Endometrial microvascular endothelial cells (primary cell): ENCODE data around the gene FBXL7. TPM values are rescaled to one million over a fixed set of nuclear protein-coding genes. Genes with fewer than 3 reads are reported as not detected.

Source experiments
- in situ Hi-C: cut with HindIII; loops from 2 replicates; pipeline ENCODE4 v1.10.0; 2017; ENCODE audit warnings: low sequenced_read_pairs, low pct_unique_long_range_greater_than_20kb; ENCODE audit errors: inconsistent ontology term
- total RNA-seq: library from RNA; depleted of rRNA; stranded (reverse); fragments of >200 nt; gene quantifications from one replicate; pipeline ENCODE4 v1.2.3, GENCODE V29; 2015; ENCODE audit errors: inconsistent ontology term

The FBXL7 gene
- total RNA-seq, 1 donor from 2014 or later = 16.0 TPM

DNA sequence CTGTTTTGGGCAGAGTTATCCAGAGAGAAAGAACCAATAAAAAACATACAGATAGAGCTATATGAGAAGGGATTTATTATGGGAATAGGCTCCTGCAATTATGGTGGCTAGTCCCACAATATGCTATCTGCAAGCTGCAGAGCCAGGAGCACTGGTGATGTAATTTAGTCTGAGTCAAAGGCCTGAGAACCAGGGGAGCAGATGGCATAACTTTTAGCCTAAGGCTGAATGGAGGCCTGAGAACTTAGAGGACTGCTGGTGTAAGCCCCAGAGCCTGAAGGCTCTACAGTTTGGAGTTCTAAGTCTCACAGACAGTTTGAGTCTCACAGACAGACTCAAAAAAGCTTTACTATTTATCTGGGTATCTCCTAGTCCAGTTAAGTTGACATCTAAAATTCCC is 263.8 kb downstream of the FBXL7 start:
- in situ Hi-C loops = no loop called here

DNA sequence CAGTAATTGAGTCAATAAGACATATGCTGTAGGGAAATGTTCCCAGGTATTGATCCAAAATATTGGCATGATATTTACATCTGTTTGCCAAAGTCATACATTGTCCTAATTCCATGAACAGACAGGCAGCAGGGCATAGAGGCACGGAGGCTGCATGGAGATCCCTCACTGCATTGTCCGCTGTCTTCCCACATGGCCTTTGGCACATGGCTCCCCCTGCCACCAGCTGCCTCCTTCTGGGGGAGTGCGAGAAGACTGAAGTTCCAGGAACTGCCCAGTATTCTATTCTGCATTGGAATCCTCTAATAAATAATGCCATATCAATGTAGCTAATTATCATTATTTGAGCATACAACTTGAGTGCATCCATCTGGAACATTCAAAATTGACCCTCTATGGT is 269.0 kb downstream of the FBXL7 start:
- in situ Hi-C loops = no loop called here

DNA sequence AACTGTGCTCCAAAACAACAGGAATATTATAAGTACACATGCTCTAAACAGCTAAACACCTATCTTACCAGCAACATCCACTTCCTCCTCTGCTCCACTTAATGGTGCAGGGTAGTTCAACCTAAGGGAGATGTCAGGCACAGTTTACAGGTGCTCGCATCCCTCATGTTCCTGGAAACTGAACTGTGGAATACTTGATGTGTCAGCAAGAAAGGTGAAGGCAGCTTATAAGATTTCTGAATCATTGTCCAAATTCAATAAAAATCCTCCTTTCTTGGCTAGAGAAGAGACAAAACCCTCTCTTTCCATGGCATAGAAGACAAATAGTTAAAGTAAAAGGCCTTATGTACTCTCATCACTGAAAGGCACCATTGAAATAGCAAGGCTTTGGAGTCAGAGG is 272.2 kb downstream of the FBXL7 start:
- in situ Hi-C loops = no loop called here

DNA sequence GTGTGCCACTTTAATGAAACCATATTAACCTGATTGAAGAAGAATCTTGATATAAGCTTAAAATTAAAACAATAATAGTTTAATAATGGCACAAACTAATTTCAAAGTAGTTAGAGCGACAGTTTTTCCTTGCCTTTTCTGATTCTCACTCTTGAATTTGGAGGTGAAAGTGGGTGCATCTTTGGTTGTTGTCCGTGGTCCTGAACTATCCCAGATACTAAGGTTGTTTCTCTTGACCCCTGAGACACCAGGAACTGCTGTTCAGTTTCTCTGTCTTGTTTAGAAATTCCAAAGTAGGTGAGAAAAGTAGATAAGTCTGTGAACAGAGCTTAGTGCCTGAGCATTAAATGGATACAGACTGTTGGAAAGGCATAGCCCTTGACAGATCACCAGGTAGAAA is 274.7 kb downstream of the FBXL7 start:
- in situ Hi-C loops = no loop called here

DNA sequence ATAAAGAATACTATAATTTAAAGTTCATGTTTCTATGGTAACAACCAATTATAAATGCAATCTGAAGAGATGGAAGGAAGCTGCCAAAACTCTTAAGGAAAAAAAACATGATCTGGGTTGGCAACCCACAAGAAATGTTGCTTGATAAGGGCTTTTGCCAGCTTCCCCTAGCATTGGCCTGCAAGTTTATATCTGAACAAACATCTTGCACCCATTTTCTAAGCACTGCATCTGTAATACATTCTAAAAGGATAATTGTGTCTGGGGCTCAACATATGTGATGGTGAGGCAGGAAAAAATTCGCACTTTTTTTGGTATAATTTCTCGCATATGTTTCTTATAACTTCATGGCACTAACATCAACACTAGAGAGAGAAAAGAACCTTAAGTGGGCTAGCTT is 276.4 kb downstream of the FBXL7 start:
- in situ Hi-C loops = no loop called here

DNA sequence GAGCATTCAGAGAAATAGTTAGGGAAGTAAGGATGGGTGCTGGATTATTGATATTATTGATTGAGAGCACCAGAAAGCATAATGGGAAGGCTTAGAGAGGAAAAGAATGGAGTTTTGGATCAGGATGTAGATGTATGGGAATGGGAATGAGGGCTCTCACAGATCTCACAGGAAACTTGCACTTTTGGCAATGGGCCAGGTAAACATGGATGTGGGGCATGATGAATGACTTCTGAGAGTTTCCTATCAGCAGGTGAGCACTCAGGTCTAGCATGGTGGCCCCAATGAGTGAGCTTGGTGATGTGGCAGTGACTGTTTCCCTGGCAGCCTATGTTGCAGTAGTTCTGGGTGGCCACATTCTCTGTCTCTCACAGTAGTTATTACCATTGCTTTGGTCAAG is 283.8 kb downstream of the FBXL7 start:
- in situ Hi-C loops = no loop called here

DNA sequence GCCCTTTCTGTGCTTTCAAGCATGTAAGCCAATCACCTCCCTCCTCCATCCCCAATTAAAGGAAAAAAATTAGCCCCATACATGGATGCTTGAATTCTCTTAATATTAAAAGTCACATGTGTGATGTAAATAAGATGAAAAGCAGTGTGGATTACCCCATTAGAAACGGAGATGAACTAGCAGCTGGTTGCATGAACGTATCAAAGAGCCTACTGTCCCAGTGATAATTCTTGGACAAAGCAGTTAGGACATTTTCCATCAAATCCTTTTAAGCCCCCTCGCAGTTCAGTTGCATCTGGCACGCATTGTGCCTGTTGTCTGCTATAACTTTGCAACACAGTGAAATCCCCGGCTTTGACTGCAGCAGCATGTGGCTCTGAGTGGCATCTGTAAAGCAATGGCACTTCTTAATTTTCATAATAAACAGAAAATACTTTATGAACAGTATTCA is 285.6 kb downstream of the FBXL7 start:
- in situ Hi-C loops = no loop called here

DNA sequence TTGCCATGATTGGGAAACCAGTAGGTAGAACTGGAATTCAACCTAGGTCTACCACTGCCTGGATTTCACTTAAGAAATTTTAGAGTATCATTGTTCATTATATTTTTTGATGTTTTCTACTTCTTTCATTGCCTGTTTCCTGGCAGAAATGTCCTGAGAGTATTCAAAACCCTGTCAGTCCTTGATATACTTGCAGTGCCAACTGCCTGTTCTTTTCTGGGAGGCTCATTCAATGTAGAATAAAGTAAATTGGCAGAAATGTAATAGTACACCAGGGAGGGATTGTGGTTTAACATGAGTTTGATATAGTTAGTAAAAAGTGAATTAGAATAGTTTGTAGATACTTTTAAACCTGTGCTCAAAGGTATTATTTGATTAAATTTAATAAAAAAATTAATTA is 286.3 kb downstream of the FBXL7 start:
- in situ Hi-C loops = no loop called here

DNA sequence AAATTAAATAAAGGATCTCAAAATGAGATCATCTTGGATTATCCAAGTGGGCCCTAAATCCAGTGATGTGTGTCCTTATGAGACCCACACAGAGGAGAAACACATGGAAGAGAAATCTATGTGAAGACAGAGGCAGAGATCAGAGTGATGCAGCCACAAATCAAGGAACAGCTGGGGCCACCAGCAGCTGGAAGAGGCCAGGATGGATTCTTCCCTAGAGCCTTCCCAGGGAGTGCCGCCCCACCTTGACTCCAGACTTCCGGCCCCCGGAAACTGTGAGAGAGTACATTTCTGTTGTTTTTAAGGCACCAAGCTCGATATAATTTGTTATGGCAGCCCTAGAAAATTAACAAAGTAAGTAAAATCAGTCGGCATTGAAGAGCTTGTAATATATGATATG is 286.9 kb downstream of the FBXL7 start:
- in situ Hi-C loops = no loop called here

DNA sequence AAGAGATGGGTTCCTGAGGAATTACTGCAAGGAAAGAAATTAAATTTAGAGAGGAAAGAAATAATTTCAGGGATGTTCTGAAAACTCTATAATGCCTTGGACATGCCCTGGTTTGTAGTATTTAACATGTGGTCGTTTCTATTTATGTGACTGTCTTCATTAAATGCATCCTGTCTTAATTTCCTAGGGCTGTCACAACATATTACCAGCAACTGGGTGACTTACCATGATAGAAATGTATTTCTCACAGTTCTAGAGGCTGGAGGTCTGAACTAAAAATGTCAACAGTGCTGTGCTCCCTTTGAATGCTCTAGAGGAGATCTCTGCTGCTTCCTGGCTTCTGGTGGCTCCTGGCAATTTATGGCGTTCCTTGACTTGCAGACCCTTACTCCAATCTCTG is 287.7 kb downstream of the FBXL7 start:
- in situ Hi-C loops = no loop called here

DNA sequence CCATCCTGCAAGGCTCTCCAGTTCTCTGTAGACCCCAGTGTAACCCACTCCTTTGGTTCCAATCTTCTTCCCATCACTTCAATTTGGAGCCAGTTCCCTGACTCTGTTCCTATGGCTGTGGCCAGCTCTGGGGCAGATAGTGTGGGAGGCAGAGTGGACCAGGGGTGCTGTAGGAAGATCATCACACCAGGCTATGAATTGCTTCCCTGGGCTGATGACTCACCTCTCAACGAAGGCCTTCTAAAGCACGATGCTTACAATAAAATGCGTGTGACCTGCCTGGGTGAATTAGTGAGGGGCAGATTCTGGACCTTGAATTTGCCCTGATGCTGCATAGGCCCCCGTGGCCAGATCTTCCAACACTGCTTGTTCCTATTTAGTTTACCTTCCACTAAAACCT is 289.7 kb downstream of the FBXL7 start:
- in situ Hi-C loops = no loop called here

DNA sequence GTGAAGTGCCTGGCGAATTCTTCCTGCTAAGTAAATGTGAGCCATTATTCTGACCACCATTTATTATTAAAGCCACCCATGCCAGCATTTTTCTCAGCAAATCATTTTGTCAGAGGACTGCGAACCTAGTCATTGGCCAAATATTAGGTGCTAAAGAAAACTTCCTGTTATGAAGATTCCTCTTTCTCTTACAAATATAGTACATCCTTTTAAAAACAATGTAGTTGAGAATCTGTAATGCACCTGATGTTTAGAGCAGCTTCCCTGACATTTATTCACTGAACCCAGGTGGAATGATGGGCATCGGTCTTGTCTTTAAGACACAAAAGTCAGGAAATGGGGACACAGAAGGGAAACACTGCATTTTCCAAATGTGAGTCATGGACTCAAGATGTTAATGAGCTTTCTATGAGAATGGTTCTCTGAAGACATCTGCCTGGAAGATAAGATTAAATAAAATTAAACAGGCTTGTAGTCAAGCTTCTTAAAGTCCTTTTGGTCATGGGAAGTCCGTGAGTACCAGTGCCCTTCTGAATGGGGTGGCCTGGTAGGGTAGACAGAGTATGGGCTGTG is 290.6 kb downstream of the FBXL7 start:
- in situ Hi-C loops = no loop called here

DNA sequence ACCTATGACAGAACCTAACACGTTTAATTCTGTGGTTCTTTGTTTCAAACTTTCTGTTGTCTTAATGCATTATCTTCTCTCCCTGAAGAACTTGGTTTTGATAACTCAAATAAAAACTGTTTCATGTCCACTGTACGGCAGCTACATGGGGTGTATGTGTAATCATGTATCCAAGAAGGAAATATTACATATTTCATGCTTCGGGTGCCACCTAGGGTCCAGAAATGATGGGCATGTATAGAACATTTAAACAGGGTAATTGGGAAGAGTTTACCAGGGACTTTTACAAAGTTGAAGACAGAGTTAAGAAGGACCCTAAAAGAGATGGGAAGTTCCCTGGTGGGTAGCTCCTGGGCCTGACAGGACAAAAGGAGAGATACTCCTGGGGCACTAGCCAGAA is 291.3 kb downstream of the FBXL7 start:
- in situ Hi-C loops = no loop called here

DNA sequence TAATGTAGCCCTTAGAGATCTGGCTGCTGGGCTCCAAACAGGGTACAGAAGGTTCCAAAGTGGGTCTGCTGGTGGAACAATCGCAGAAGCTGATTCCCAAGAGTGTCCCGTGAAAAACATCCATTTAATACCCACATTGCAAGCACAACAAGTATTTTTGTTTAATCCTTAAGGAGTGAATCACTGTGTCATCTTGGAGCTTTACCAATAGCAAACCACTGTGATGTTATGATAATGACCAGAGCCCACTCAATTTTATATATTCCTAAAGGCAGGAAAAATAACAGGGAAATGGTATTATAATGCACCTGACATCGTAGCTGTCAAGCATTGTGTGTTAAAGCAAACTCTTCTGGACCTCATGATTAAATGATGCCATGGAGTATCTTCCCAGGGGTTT is 291.9 kb downstream of the FBXL7 start:
- in situ Hi-C loops = no loop called here

DNA sequence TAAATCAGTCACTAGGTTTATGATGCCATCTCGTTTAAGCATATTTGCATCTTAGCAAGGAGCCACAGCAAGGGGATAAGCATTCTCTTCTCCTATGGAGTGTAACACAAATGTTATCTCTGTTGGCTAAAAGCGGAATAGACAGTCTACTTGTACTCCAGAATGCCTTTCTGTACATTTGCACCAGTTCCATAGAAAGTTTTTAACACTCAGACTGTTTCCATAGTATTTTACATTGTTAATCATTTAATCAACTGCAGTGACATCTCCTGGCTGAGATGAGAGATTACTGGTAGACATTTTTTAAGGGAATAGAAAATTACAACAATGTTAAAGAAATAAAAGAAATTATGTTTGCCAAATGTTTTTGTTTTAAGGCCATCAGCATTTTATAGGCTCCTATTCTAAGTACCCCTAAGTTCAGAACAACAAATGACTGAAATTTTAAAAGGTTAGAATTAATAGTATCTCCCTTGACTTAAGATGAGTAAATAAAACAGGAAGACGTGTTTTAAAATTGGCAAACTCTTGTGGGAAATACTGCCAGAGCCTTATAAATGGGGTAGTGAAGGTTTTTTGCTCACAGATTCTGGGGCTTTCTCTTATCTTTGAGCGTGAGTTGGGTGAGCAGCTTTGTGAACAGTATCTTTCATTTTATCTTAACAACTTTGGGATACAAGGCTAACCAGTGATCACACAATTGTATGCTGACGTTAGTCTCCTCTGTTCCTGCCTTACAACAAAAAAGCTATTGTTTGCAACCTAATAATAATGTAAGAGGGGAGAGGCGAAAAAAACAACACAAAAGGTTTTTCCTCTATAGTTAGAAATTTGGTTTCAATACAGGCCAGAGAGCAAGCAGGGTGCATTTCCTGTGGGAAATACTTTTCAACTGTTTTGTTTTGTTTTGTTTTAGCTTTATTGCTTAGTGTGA is 294.3 kb downstream of the FBXL7 start:
- in situ Hi-C loops = no loop called here

DNA sequence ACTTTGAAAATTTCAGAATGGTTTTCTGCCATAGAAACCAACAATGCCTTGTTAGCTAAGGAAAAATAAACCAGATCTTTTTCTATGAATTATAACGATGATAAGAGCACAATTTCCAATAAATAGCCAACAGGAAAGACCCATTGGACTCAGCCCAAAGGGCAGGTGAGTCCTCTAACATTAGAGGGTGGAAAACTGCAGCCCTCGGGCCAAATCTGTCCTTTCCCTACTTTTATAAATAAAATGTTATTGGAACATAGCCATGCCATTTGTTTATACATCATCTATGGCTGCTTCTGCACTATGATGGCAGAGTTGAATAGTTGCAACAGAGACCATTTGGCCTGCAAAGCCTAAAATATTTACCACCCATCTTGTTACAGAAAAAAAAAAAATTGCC is 296.1 kb downstream of the FBXL7 start:
- in situ Hi-C loops = no loop called here

DNA sequence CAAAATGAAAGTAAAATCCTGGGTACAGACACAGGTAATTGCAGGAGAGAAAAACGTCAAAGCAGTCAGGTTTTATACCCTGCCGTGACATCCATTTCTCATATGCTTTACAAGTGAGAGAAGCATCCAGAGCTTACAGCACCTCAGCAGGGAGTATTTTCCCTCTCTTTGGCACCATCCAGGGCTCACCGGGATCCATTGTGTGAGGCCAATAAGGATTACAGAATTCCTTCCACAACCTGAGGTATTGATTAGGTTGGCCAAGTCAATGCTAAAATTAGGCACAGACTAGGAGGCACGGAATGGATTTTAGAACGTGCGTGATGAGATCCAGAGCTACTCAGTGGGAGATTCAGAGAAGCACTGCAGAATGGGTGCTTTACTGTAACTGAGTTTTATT is 296.6 kb downstream of the FBXL7 start:
- in situ Hi-C loops = no loop called here

DNA sequence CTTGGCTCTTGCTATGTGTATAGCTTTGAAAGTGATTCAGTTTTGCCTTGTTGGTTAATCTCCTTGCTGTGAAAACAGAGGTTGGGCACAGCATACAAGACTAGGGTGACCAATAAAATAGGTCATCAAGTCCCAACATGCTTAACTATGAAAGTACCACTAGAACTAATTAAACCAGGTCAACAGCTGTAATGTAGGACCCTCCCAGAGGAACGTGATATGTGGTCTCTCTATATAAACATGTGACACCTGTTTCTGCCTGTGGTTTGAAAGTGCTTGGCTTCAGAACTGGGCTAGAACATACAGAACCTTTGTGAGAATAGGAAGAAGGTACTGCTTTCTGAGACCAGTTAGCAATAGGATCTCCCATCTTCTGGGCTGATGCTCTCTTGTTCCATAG is 297.1 kb downstream of the FBXL7 start:
- in situ Hi-C loops = no loop called here

DNA sequence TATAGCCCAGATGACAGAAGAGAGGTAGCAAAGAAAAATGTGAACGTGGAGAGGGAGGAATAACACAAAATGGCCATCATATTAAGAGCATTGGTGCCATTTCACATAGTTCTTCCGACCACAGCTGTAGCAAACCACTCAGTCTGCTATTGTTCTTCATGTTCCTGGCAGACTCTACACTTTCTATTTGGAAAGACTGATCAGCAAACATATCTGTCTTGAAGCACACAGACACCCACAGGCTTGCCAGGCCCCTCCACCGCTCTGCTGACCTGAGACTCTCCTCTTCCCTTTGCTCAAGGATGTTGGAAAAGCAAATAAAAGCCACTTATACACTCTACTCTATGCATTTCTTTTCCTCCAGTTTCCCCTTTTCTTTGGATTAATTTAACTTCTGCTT is 298.0 kb downstream of the FBXL7 start:
- in situ Hi-C loops = no loop called here

DNA sequence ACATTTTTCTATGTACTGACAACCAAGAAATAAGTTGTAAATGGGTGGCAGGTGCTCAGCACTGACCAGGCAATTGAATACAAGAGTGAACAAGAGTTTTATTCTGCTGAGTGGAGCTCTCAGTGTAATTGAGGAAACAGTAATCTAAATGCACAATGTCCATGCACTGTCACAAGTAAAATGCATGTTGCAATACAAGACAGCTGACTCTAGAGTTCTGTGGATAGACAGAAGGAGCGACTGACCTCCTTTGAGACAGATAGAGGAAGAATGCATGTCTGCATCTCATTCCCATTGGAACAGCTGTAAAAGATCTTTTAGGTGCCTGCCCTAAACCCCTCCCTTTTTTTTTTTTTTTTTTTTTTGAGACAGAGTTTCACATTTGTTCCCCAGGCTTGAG is 299.0 kb downstream of the FBXL7 start:
- in situ Hi-C loops = no loop called here

DNA sequence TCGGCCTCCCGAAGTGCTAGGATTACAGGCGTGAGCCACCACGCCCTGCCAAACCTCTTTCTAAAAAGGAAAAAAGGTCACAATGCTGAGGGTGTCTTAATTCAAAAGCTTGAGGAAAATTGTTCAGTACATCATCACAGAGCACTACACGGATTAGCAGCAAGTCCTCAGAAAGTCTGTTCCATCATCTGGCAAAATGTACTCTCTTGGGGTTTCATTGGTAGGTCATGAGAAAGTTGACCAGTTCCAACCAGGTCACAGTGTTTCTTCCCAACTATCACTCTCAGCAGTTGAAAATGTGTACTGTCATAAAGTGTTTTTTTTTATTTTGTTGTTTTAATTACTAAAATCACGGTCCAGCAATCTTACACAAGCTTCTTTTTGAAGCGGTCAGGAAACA is 299.6 kb downstream of the FBXL7 start:
- in situ Hi-C loops = no loop called here
